Epithelial cell of prostate (primary cell): Measurements from ENCODE around the gene GATA3.
A peak's percentile ranks its signal among the peaks of the same experiment; 100 is the strongest.

Experiments
- DNase-seq: peaks from one replicate; pipeline ENCODE4 v3.0.0-alpha.2; 2011; ENCODE audit warnings: low read depth, low spot score
- H3K27ac ChIP-seq: fragments of 450-650 bp; 2 replicates; pipeline ENCODE4 v1.5.1; 2017; ENCODE audit warnings: mild to moderate bottlenecking

The GATA3 gene

GRCh38 chr10:8084799-8085198, 30.3 kb downstream of the GATA3 start:
- no peak overlapping the region for H3K27ac ChIP-seq
- DNase-seq = no peak

- no peak for DNase-seq
- H3K27ac ChIP-seq = no peak overlapping the region
Measured at GRCh38 chr10:8085251-8085650, 30.8 kb downstream of the GATA3 start.

DNA sequence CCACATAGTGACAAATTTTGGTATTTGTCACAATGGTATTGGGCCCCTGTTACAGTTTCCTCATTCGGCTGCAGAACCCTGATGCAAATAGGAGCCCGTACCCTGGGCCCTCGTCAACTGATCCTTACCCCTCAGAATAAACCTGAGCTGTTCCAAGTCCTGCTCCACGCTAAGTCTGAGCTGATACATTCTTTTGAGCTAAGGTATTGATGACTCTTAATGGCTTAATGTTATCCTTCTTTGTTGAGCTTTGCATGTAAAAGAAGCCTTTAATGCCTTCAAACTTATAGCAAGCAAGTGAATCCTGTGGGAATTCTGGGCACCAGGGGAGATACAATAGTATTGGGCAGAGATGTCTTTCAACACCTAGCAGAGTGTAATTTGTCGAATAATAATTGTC, 31.8 kb downstream of the GATA3 start:
- no peak for DNase-seq

DNA sequence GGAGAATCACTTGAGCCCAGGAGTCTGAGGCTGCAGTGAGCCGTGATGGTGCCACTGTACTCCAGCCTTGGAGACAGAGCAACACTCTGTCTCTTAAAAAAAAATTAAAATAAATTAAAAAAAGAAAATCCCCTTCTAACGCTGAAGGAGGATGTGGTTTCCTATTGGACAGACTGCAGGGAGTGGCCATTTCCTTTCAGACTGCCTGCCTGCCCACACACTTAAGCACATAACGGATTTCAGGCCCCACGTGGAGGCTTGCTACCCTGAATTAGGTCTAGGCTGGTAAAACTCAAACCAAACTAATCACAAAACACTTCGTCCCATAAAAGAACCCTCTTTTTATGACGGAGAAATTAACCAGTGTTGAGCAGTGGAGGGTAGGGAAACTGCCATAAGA, 34.0 kb downstream of the GATA3 start:
- no peak for DNase-seq
- no peak overlapping the region for H3K27ac ChIP-seq

More for the DNA sequence above, 31.8 kb downstream of the GATA3 start:
- no peak overlapping the region for H3K27ac ChIP-seq

- peak; percentile 10 for DNase-seq
Measured at GRCh38 chr10:8092428-8092827, 37.9 kb downstream of the GATA3 start.

DNA sequence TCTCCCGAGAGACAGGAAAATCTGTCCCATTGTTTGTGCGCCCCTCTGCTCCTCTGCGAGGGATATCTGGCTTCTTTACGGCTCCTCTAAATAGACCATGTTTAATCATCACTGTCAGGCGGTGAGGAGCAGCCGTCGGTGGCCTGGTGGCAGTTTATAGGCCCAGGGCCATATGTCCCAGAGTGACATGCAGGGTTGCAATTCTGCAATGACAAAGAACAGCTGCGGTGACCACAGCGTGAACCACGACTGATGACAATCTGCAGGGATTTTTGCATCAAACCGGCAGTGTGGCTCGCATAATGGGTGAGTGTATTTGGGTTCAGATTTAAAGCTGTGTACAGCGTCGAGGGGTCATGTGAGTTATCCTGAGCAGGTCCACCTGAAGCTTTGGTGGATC, 41.5 kb downstream of the GATA3 start:
- no peak overlapping the region for H3K27ac ChIP-seq
- DNase-seq = no peak

More at GRCh38 chr10:8092428-8092827, 37.9 kb downstream of the GATA3 start:
- no peak overlapping the region for H3K27ac ChIP-seq

- DNase-seq = no peak
Measured at GRCh38 chr10:8096931-8097330, 42.4 kb downstream of the GATA3 start.

DNA sequence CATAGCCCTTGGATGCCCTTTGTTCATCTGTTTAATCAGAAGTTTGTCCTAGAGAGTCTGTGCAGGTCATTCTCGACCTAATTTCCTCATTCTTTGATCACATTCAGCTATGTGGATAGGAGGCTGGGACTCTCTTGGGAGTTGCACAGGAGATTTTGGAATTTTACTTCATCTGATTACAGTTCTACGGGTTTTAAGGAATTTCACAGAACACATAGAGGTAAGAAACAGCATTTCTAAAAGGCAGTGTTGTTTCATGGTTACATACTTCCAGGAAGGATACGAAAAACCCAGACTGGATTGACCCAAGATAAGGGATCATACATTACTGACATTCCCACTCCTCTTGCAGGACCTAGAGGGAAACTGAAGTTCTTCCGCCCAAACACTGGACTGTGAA, 45.9 kb downstream of the GATA3 start:
- H3K27ac ChIP-seq = no peak overlapping the region
- no peak for DNase-seq

More at GRCh38 chr10:8096931-8097330, 42.4 kb downstream of the GATA3 start:
- no peak overlapping the region for H3K27ac ChIP-seq

- no peak overlapping the region for H3K27ac ChIP-seq
- no peak for DNase-seq
Measured at GRCh38 chr10:8102708-8103401, 48.4 kb downstream of the GATA3 start.

DNA sequence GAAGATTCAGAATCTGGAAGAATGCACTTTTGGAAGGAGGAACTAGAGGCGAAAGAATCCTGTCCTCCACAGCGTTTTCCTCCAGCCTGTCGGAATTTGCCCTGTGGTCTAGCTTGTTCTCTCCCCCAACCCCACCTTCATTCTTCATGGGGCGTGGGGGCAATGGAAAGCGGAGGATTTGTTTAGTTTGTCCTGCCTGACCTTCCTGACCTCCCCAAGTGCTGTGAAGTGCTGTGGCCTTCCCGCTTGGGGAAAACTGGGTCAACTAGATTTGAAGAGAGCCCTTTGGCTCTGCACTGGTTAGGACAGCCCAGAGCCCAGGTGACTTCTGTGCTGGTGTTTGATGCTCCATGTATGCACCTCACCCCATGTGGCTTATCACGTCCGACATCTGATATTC, 49.1 kb downstream of the GATA3 start:
- DNase-seq = no peak
- H3K27ac ChIP-seq = no peak overlapping the region

GRCh38 chr10:8104005-8104404, 49.5 kb downstream of the GATA3 start:
- H3K27ac ChIP-seq = no peak overlapping the region
- no peak for DNase-seq

- no peak for DNase-seq
- H3K27ac ChIP-seq = no peak overlapping the region
Measured at GRCh38 chr10:8104721-8105120, 50.2 kb downstream of the GATA3 start.

DNA sequence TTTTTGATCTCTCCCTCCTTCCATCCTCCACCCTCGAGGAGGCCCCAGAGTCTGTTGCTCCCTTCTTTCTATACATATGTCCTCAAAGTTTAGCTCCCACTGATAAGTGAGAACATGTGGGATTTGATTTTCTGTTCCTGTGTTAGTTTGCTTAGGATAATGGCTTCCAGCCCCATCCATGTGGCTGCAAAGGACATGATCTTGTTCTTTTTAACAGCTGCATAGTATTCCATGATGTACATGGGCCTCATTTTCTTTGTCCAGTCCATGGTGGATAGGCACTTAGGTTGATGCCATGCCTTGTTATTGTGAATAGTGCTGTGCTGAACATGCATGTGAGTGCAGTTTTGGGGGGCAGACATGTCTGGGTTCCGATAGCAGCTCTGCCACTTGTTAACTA, 51.4 kb downstream of the GATA3 start:
- no peak for DNase-seq
- no peak overlapping the region for H3K27ac ChIP-seq

GRCh38 chr10:8112230-8112905, 57.9 kb downstream of the GATA3 start:
- DNase-seq = no peak
- H3K27ac ChIP-seq = no peak overlapping the region

DNA sequence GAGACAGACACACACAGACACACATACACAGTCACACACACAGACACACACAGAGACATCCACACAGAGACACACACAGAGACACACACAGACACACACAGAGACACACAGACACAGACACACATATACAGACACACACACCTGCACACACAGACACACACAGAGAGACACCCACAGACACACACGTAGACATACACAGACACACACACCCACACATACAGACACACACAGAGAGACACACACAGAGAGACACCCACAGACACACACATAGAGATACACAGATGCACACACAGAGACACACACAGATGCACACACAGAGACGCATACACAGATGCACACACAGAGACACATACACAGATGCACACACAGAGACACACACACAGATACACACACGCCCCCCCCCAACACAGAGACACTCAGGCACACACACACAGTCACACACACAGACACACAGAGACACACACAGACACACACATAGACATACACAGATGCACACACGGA, 58.5 kb downstream of the GATA3 start:
- no peak overlapping the region for H3K27ac ChIP-seq

GRCh38 chr10:8113616-8114015, 59.1 kb downstream of the GATA3 start:
- no peak for DNase-seq
- H3K27ac ChIP-seq = no peak overlapping the region

More for the DNA sequence above, 58.5 kb downstream of the GATA3 start:
- no peak for DNase-seq

- no peak overlapping the region for H3K27ac ChIP-seq
- DNase-seq = no peak
Measured at GRCh38 chr10:8114741-8115617, 60.5 kb downstream of the GATA3 start.

DNA sequence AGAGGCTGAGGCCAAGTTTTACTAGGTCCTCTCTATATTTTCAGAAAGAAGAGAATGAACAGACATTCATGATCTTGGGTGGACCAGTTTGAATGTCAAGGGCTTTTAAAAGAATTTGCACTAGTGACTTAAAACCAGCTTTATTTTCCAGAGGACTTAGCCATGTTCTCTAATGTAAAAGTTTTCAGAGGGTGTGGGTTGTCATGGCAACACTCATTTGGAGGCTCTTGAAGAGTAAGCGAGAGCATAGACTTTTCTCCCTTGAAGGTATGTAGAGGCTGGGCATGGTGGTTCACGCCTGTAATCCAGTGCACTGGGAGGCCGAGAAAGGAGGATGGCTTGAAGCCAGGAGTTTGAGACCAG, 61.1 kb downstream of the GATA3 start:
- no peak overlapping the region for H3K27ac ChIP-seq
- no peak for DNase-seq

- no peak overlapping the region for H3K27ac ChIP-seq
- no peak for DNase-seq
Measured at GRCh38 chr10:8116474-8116873, 62.0 kb downstream of the GATA3 start.

- DNase-seq = no peak
- no peak overlapping the region for H3K27ac ChIP-seq
Measured at GRCh38 chr10:8116926-8117493, 62.5 kb downstream of the GATA3 start.
